PC-9 (cell line): Measurements from ENCODE around the gene GLCCI1. TPM values are rescaled to one million over a fixed set of nuclear protein-coding genes. Genes with fewer than 3 reads are reported as not detected.

Experiments used
- BruUV-seq: library from RNA; stranded (reverse); fragments of 400-500 nt; replicated peaks from 2 replicates; lab custom pipeline; 2021; lab: Mats Ljungman, UMichigan
- CTCF ChIA-PET: fragments of 300-600 bp; sonication (Branson Sonifier 250); formaldehyde crosslinking; loops from one replicate; lab custom pipeline; 2022; ENCODE audit warnings: antibody characterized with exemption; lab: Charles Lee
- POLR2A ChIA-PET: fragments of 300-600 bp; sonication (Branson Sonifier 250); formaldehyde crosslinking; loops from one replicate; lab custom pipeline; 2022; ENCODE audit warnings: antibody characterized with exemption; ENCODE audit not compliant: unreplicated experiment; lab: Charles Lee
- DNase-seq, 2 experiments: peaks; one replicate each; pipeline versions ENCODE4 v3.0.0 to v3.0.0-alpha.2; 2015 to 2022; ENCODE audit warnings: mixed read lengths in 1 of 2
- H2AFZ ChIP-seq: fragments of 200-600 bp; sonication (generic); 2 replicates; pipeline ENCODE4 v1.8.1; 2017; ENCODE audit warnings: antibody characterized with exemption
- H3F3A ChIP-seq: fragments of 200-600 bp; sonication (generic); 2 replicates; pipeline ENCODE4 v1.8.1; 2017; ENCODE audit warnings: antibody characterized with exemption, mild to moderate bottlenecking, low read depth; ENCODE audit not compliant: insufficient read depth
- H3K27ac ChIP-seq: fragments of 200-600 bp; sonication (generic); 2 replicates; pipeline ENCODE4 v1.6.1; 2016; ENCODE audit warnings: mixed run types
- H3K27me3 ChIP-seq: fragments of 200-600 bp; sonication (generic); 2 replicates; pipeline ENCODE4 v1.6.1; 2016; ENCODE audit warnings: low read depth, mixed run types; ENCODE audit not compliant: insufficient read depth
- H3K36me3 ChIP-seq: fragments of 200-600 bp; sonication (generic); 2 replicates; pipeline ENCODE4 v1.6.1; 2016; ENCODE audit warnings: low read depth, mixed run types
- H3K4me1 ChIP-seq: fragments of 200-600 bp; sonication (generic); replicated peaks from 2 replicates; pipeline ENCODE4 v1.6.1; 2016; ENCODE audit warnings: mixed run types; ENCODE audit not compliant: insufficient read depth
- H3K4me2 ChIP-seq: fragments of 200-600 bp; sonication (generic); 2 replicates; pipeline ENCODE4 v1.6.1; 2017; ENCODE audit warnings: mixed run types
- H3K4me3 ChIP-seq: fragments of 200-600 bp; sonication (generic); 2 replicates; pipeline ENCODE4 v1.6.1; 2016; ENCODE audit warnings: mixed run types
- H3K79me2 ChIP-seq: fragments of 200-600 bp; sonication (generic); 2 replicates; pipeline ENCODE4 v1.6.1; 2017; ENCODE audit warnings: low read depth, mixed run types
- H3K9me2 ChIP-seq: fragments of 200-600 bp; sonication (generic); 2 replicates; pipeline ENCODE4 v1.8.1; 2017; ENCODE audit warnings: mild to moderate bottlenecking; ENCODE audit not compliant: insufficient read depth
- H3K9me3 ChIP-seq: fragments of 200-600 bp; sonication (generic); 2 replicates; pipeline ENCODE4 v1.8.1; 2016; ENCODE audit warnings: low read depth; ENCODE audit not compliant: insufficient read depth
- H4K20me1 ChIP-seq: fragments of 200-600 bp; sonication (generic); 2 replicates; pipeline ENCODE4 v1.8.1; 2017; ENCODE audit not compliant: insufficient read depth
- EZH2 ChIP-seq: fragments of 200-600 bp; sonication (generic); IDR thresholded peaks from 2 replicates; pipeline ENCODE4 v1.8.0; 2017; ENCODE audit warnings: antibody characterized with exemption, low read depth
- intact Hi-C: fragments of 100-400 bp; cut with micrococcal nuclease; formaldehyde crosslinking; loops from one replicate; pipeline ENCODE4 v1.10.0; 2022; ENCODE audit not compliant: unreplicated experiment
- total RNA-seq: library from RNA; stranded (reverse); gene quantifications from 2 replicates; pipeline ENCODE4 v1.2.3, GENCODE V29; 2021
- TF ChIP-seq, protein P1 (sequence below): fragments of 200-600 bp; sonication (generic); conservative IDR thresholded peaks from 2 replicates; pipeline ENCODE4 v1.6.1; 2017; ENCODE audit warnings: mixed run types, antibody characterized with exemption, mild to moderate bottlenecking, moderate library complexity

Gene GLCCI1
- total RNA-seq, 1 experiment from 2014 or later: 42.1 TPM

DNA sequence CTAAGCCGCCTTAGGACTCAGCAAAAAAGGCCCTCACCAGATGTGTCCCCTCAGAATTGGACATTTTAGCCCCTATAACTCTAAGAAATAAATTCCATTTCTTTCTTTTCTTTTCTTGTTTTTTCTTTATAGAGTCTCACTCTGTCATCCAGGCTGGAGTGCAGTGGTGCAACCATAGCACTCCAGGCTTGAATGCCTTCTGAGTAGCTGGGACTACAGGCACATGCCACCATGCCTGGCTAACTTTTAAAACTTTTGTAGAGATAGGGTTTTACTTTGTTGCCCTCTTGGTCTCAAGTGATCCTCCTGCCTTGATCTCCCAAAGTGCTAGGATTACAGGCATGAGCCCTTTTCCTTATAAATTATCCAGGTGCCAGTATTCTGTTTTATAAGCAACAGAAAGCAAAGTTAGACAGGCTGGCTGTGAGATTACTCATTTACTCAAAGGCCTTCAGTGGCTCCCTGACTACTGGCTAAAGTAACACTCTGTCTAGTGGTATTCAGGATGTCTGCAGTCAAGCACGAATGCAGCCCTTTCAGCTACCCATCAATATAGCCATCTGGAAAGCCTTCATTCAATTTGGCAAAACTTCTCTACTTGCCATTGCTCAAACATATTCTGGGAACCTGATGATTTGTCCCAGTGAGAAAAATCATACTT lies 164.7 kb downstream of the GLCCI1 start:
- Histone ChIP-seq H3K27ac (no peak overlapping the region), H4K20me1 (no peaks in the 10 kb centered on the region), H3K27me3 (no peaks in the 10 kb centered on the region), H3K9me3 (no peaks in the 10 kb centered on the region), H2AFZ (no peak overlapping the region), H3K4me1 (no peaks in the 10 kb centered on the region), H3F3A (no peaks in the 10 kb centered on the region), H3K4me2 (no peak overlapping the region), H3K79me2 (no peaks in the 10 kb centered on the region), H3K36me3 (no peaks in the 10 kb centered on the region), H3K9me2 (no peaks in the 10 kb centered on the region), H3K4me3 (no peak overlapping the region)
- intact Hi-C loops: no loop called here
- ChIA-PET CTCF (no interaction called here), POLR2A (no interaction called here)
- TF ChIP-seq, protein P1, sequence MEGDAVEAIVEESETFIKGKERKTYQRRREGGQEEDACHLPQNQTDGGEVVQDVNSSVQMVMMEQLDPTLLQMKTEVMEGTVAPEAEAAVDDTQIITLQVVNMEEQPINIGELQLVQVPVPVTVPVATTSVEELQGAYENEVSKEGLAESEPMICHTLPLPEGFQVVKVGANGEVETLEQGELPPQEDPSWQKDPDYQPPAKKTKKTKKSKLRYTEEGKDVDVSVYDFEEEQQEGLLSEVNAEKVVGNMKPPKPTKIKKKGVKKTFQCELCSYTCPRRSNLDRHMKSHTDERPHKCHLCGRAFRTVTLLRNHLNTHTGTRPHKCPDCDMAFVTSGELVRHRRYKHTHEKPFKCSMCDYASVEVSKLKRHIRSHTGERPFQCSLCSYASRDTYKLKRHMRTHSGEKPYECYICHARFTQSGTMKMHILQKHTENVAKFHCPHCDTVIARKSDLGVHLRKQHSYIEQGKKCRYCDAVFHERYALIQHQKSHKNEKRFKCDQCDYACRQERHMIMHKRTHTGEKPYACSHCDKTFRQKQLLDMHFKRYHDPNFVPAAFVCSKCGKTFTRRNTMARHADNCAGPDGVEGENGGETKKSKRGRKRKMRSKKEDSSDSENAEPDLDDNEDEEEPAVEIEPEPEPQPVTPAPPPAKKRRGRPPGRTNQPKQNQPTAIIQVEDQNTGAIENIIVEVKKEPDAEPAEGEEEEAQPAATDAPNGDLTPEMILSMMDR: no peak
- TF ChIP-seq EZH2: no peak
- no peak for DNase-seq
- BruUV-seq: no TSS peak

DNA sequence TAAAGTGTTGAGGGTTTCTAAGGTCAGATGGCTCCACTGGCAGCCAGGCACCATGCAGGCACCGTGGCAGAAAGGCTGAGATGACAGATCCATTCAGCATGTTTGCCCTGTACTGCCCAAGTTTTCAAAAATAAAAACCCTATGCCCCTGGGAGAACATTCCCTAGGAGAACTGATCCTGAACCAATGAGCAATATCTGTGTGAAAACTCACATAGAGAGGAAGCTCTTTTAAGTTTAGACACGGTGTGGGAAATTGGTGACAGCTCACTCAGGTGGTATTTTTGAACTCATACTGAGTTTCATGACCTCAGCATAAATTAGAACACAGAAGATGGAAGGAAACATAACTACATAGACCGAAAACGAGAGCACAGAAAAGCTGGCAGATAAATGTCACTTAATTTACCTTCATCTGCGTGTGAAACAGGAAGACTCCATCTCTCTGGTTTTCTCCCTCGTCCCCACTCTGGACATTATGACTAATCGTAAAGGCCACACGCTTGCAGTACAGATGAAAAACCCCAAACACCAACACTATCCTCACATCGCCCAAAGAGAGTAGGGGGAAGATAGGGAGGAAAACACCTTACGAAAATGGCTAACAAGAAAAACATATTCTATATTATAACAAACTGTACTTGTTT lies 165.6 kb downstream of the GLCCI1 start:
- BruUV-seq: no TSS peak
- Histone ChIP-seq H4K20me1 (no peaks in the 10 kb centered on the region), H3F3A (no peaks in the 10 kb centered on the region), H2AFZ (no peak overlapping the region), H3K27me3 (no peaks in the 10 kb centered on the region), H3K27ac (no peak overlapping the region), H3K9me2 (peaks cover 2% of the 10 kb centered on the region; the same call in 1 of the 2 replicates), H3K9me3 (no peaks in the 10 kb centered on the region), H3K79me2 (no peaks in the 10 kb centered on the region), H3K4me2 (no peak overlapping the region), H3K4me3 (no peak overlapping the region), H3K36me3 (no peaks in the 10 kb centered on the region), H3K4me1 (no peaks in the 10 kb centered on the region)
- DNase-seq: no peak
- TF ChIP-seq EZH2: no peak
- TF ChIP-seq, protein P1: no peak
- CTCF ChIA-PET: no interaction called here
- POLR2A ChIA-PET: no interaction called here
- intact Hi-C loops: no loop called here

DNA sequence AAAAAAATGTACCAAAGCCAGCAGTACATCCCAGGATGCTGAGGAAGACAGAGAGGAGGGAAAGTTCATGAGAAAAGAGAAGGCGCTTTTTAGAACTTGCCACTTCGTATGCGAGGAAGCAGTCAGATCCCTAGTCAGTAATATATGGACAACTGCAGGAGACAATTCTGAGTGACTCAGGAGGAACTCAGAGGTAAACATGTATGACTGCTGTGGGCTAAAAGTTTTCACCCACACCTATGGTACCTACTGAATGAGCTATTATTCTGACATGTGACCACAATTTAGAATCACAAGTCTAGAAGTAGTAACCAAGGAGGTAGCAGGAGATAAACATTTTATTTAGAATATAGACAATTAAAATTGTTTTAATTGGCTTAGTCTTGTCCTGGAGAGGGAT lies 166.8 kb downstream of the GLCCI1 start:
- ChIA-PET CTCF (no interaction called here), POLR2A (interaction anchor here (0.5 kb wide), 1 partner anchor 54 kb away, joined by 7 read pairs; no protein-coding TSS in a partner anchor)
- no TSS peak for BruUV-seq
- H3K4me1 ChIP-seq: no peaks in the 10 kb centered on the region
- H3K36me3 ChIP-seq: no peaks in the 10 kb centered on the region
- DNase-seq: no peak
- no peak overlapping the region for H3K4me3 ChIP-seq
- H3K27me3 ChIP-seq: no peaks in the 10 kb centered on the region
- no peaks in the 10 kb centered on the region for H3K79me2 ChIP-seq
- peaks cover 4% of the 10 kb centered on the region; the same call in 1 of the 2 replicates for H3K9me2 ChIP-seq
- intact Hi-C loops: no loop called here
- H2AFZ ChIP-seq: no peak overlapping the region
- H3K4me2 ChIP-seq: no peak overlapping the region
- no peak for TF ChIP-seq EZH2
- TF ChIP-seq, protein P1: no peak
- no peaks in the 10 kb centered on the region for H3K9me3 ChIP-seq
- no peak overlapping the region for H3K27ac ChIP-seq
- H4K20me1 ChIP-seq: no peaks in the 10 kb centered on the region
- no peaks in the 10 kb centered on the region for H3F3A ChIP-seq
